Measurements from ENCODE around the gene LARP7. TPM values are rescaled to one million over a fixed set of nuclear protein-coding genes. Genes with fewer than 3 reads are reported as not detected.

LARP7 gene
- total and polyA plus RNA-seq, 8 donors: 18.1 to 100 (median 38.8) TPM

GRCh38 chr4:112673686-112674085 lies 36.7 kb downstream of the LARP7 start:
- Histone ChIP-seq H3K4me3 (no peak overlapping the region), H3K9me3 (no peaks in the 10 kb centered on the region), H3K27ac (no peak overlapping the region), H3K4me1 (no peaks in the 10 kb centered on the region), H3K36me3 (no peaks in the 10 kb centered on the region), H3K27me3 (no peaks in the 10 kb centered on the region)
- 22 to 50% (median 39%) methylated on average over 1 of the region's 1 CpG for WGBS, 5 donors
- DNase-seq: no peak
- intact Hi-C loops (cut with DNase I; ENCODE audit: low total_unique reads): no loop called here
- no peak for TF ChIP-seq EP300 (IDR thresholded peaks at IDR 0.05)
- TF ChIP-seq POLR2AphosphoS5 (IDR thresholded peaks at IDR 0.05): no peak
- TF ChIP-seq CTCF (IDR thresholded peaks at IDR 0.05): no peak
- no peak for TF ChIP-seq POLR2A (IDR thresholded peaks at IDR 0.05)

- Histone ChIP-seq H3K36me3 (no peaks in the 10 kb centered on the region), H3K27me3 (no peaks in the 10 kb centered on the region), H3K9me3 (no peaks in the 10 kb centered on the region), H3K27ac (no peak overlapping the region), H3K4me1 (no peaks in the 10 kb centered on the region), H3K4me3 (no peak overlapping the region)
- 21 to 83% (median 67%) methylated on average over 1 of the region's 1 CpG for WGBS, 5 donors
- TF ChIP-seq EP300 (IDR thresholded peaks at IDR 0.05) (no peak), POLR2AphosphoS5 (IDR thresholded peaks at IDR 0.05) (no peak), POLR2A (IDR thresholded peaks at IDR 0.05) (no peak), CTCF (IDR thresholded peaks at IDR 0.05) (no peak)
- intact Hi-C loops (cut with DNase I; ENCODE audit: low total_unique reads): no loop called here
- DNase-seq: no peak
Observed at GRCh38 chr4:112674376-112674775, 37.4 kb downstream of the LARP7 start.

- Histone ChIP-seq H3K4me1 (no peaks in the 10 kb centered on the region), H3K9me3 (no peaks in the 10 kb centered on the region), H3K27ac (no peak overlapping the region), H3K36me3 (no peaks in the 10 kb centered on the region), H3K4me3 (no peak overlapping the region), H3K27me3 (no peaks in the 10 kb centered on the region)
- WGBS, 5 donors: 53 to 77% (median 63%) methylated on average over 2 of the region's 2 CpGs
- TF ChIP-seq CTCF (IDR thresholded peaks at IDR 0.05) (no peak), POLR2A (IDR thresholded peaks at IDR 0.05) (no peak), EP300 (IDR thresholded peaks at IDR 0.05) (no peak), POLR2AphosphoS5 (IDR thresholded peaks at IDR 0.05) (no peak)
- intact Hi-C loops (cut with DNase I; ENCODE audit: low total_unique reads): no loop called here
- no peak for DNase-seq
Observed at GRCh38 chr4:112677519-112678091, 40.7 kb downstream of the LARP7 start.

- no peak overlapping the region for H3K4me3 ChIP-seq
- no peaks in the 10 kb centered on the region for H3K4me1 ChIP-seq
- no peaks in the 10 kb centered on the region for H3K9me3 ChIP-seq
- no peak for DNase-seq
- TF ChIP-seq POLR2AphosphoS5 (IDR thresholded peaks at IDR 0.05) (no peak), EP300 (IDR thresholded peaks at IDR 0.05) (no peak), CTCF (IDR thresholded peaks at IDR 0.05) (no peak), POLR2A (IDR thresholded peaks at IDR 0.05) (no peak)
- 35 to 53% (median 52%) methylated on average over 2 of the region's 2 CpGs for WGBS, 5 donors
- intact Hi-C loops (cut with DNase I; ENCODE audit: low total_unique reads): no loop called here
- no peaks in the 10 kb centered on the region for H3K36me3 ChIP-seq
- H3K27ac ChIP-seq: no peak overlapping the region
- H3K27me3 ChIP-seq: no peaks in the 10 kb centered on the region
Observed at GRCh38 chr4:112680996-112681395, 44.1 kb downstream of the LARP7 start.

Measured in stomach (tissue), 9 donors.